ENCODE results near the gene PGBD2. TPM values are rescaled to one million over a fixed set of nuclear protein-coding genes. Genes with fewer than 3 reads are reported as not detected.

Gene PGBD2
- total and polyA plus RNA-seq, 9 of the 15 experiments (the other 6 are each of a cell fraction or from before 2014, with no cell fraction given) = 11.9 to 21.8 (median 14.7) TPM

DNA sequence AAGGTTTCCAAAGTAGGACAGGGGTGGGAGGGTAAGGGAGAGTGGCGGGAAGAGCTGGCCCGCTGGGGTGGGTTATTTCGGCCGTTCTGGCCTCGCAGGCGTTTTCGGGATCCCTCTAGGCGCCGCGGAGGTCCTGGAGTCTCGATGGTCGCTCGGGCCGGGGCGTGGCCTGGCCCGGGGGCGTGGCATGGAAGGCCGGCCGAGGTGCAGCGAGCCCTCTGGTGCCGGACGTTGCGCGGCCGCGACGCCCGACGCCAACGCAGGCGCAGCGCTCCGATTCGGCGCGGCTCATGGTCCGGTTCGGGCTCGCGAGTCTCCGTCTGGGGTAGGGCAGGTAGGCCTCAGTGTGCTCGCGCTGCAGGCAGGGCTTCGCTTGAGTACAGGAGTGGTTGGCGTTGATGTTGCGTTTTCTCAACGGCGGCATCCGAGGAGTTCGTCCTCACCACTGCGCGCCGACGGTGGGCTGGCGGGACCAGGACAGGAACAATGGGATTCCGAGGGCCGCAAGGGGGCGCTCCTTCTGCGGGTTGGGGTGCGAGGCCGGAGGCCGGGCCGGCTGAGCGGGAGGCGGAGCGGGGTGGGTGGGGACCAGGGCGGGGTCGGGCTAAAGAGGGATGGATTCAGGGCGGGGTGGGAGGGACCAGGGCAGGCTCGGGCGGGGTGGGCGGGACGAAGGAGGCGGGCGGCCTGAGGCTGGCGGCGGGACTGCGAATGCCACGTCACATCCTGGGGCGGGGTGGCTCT is at the start of gene PGBD2 (continued):
- TF ChIP-seq BDP1 (IDR thresholded peaks at IDR 0.05; ENCODE audit: insufficient read depth, insufficient read length) (no peak), TCF7 (IDR thresholded peaks at IDR 0.05; ENCODE audit: borderline replicate concordance) (peak; percentile 83), SIN3B (IDR thresholded peaks at IDR 0.05; ENCODE audit: low read depth) (peak; percentile 74), POLR2H (tag; IDR thresholded peaks at IDR 0.05; ENCODE audit: low read depth) (peak; percentile 91), NFIX (CRISPR knock-in tag; IDR thresholded peaks at IDR 0.05; ENCODE audit: low read depth) (no peak), FOXP1 (CRISPR knock-in tag; IDR thresholded peaks at IDR 0.05) (peak; percentile 84; the same call in 1 of the 2 replicates), JUN (IDR thresholded peaks at IDR 0.05; ENCODE audit: borderline replicate concordance, low read depth, low read length) (no peak; the same call in 1 of the 2 replicates), JUN (CRISPR knock-in tag; IDR thresholded peaks at IDR 0.05; ENCODE audit: borderline replicate concordance) (peak; percentile 53; the same call in 1 of the 2 replicates), TAF7 (tag; IDR thresholded peaks at IDR 0.05) (peak; percentile 84), POU5F1 (IDR thresholded peaks at IDR 0.05; ENCODE audit: borderline replicate concordance, low read depth, low read length, partially characterized antibody) (no peak), SRF (CRISPR knock-in tag; IDR thresholded peaks at IDR 0.05) (no peak), ZNF57 (CRISPR knock-in tag; IDR thresholded peaks at IDR 0.05) (no peak), ILF3 (IDR thresholded peaks at IDR 0.05; ENCODE audit: borderline replicate concordance) (no peak), HNRNPLL (IDR thresholded peaks at IDR 0.05; ENCODE audit: low read depth, low read length, poor library complexity, severe bottlenecking) (peak; percentile 84), NFRKB (IDR thresholded peaks at IDR 0.05; ENCODE audit: low read depth) (no peak), ZNF668 (CRISPR knock-in tag; IDR thresholded peaks at IDR 0.05) (no peak), MEF2A (IDR thresholded peaks at IDR 0.05; ENCODE audit: control insufficient read depth, low read depth, low read length) (no peak)
- TF ChIP-seq, protein P1, sequence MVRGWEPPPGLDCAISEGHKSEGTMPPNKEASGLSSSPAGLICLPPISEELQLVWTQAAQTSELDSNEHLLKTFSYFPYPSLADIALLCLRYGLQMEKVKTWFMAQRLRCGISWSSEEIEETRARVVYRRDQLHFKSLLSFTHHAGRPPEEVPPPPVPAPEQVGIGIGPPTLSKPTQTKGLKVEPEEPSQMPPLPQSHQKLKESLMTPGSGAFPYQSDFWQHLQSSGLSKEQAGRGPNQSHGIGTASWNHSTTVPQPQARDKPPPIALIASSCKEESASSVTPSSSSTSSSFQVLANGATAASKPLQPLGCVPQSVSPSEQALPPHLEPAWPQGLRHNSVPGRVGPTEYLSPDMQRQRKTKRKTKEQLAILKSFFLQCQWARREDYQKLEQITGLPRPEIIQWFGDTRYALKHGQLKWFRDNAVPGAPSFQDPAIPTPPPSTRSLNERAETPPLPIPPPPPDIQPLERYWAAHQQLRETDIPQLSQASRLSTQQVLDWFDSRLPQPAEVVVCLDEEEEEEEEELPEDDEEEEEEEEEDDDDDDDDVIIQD (CRISPR knock-in tag; IDR thresholded peaks at IDR 0.05) = no peak
- TF ChIP-seq, protein P2, sequence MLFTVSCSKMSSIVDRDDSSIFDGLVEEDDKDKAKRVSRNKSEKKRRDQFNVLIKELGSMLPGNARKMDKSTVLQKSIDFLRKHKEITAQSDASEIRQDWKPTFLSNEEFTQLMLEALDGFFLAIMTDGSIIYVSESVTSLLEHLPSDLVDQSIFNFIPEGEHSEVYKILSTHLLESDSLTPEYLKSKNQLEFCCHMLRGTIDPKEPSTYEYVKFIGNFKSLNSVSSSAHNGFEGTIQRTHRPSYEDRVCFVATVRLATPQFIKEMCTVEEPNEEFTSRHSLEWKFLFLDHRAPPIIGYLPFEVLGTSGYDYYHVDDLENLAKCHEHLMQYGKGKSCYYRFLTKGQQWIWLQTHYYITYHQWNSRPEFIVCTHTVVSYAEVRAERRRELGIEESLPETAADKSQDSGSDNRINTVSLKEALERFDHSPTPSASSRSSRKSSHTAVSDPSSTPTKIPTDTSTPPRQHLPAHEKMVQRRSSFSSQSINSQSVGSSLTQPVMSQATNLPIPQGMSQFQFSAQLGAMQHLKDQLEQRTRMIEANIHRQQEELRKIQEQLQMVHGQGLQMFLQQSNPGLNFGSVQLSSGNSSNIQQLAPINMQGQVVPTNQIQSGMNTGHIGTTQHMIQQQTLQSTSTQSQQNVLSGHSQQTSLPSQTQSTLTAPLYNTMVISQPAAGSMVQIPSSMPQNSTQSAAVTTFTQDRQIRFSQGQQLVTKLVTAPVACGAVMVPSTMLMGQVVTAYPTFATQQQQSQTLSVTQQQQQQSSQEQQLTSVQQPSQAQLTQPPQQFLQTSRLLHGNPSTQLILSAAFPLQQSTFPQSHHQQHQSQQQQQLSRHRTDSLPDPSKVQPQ (CRISPR knock-in tag; IDR thresholded peaks at IDR 0.05; ENCODE audit: borderline replicate concordance) = no peak
- TF ChIP-seq, protein P3, sequence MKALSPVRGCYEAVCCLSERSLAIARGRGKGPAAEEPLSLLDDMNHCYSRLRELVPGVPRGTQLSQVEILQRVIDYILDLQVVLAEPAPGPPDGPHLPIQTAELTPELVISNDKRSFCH (CRISPR knock-in tag; IDR thresholded peaks at IDR 0.05) = no peak
- TF ChIP-seq, protein P3 (tag; IDR thresholded peaks at IDR 0.05) = peak; percentile 89
- TF ChIP-seq, protein P4, sequence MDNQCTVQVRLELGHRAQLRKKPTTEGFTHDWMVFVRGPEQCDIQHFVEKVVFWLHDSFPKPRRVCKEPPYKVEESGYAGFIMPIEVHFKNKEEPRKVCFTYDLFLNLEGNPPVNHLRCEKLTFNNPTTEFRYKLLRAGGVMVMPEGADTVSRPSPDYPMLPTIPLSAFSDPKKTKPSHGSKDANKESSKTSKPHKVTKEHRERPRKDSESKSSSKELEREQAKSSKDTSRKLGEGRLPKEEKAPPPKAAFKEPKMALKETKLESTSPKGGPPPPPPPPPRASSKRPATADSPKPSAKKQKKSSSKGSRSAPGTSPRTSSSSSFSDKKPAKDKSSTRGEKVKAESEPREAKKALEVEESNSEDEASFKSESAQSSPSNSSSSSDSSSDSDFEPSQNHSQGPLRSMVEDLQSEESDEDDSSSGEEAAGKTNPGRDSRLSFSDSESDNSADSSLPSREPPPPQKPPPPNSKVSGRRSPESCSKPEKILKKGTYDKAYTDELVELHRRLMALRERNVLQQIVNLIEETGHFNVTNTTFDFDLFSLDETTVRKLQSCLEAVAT (IDR thresholded peaks at IDR 0.05) = peak; percentile 22 to 41; a peak in 2 of 4 replicates
